ENCODE measurements around the gene PRDX1.

The PRDX1 gene

GRCh38 chr1:45510972-45511527, 10.6 kb downstream of the PRDX1 start:
- no peaks in the 10 kb centered on the region for H3K9me3 ChIP-seq (ENCODE audit: insufficient read depth, low read length, severe bottlenecking)
- peaks cover 24% of the 10 kb centered on the region for H4K20me1 ChIP-seq (ENCODE audit: insufficient read depth, low read length)
- no peak overlapping the region for H2AFZ ChIP-seq (ENCODE audit: low read depth, low read length)
- peaks cover 90% of the 10 kb centered on the region for H3K36me3 ChIP-seq (ENCODE audit: insufficient read depth, low read length)
- no peak overlapping the region for H3K4me2 ChIP-seq (ENCODE audit: insufficient read depth, low read length)
- ATAC-seq (ENCODE audit: insufficient read depth, low read depth) (no peak), DNase-seq (no peak)
- 0 out of 2 replicates have a peak, but pooled peaks cover 3% of the 10 kb centered on the region for H3K79me2 ChIP-seq (ENCODE audit: insufficient read depth, low read length)
- TF ChIP-seq CTCF (IDR thresholded peaks at IDR 0.05; ENCODE audit: borderline replicate concordance, extremely low read depth, low read length, poor library complexity, severe bottlenecking) (no peak), EZH2 (IDR thresholded peaks at IDR 0.05; ENCODE audit: borderline replicate concordance, low read depth, low read length, severe bottlenecking) (no peak)
- no peaks in the 10 kb centered on the region for H3K27me3 ChIP-seq (ENCODE audit: insufficient read depth, low read length, poor library complexity)
- H3K4me1 ChIP-seq (ENCODE audit: insufficient read depth, low read length) = no peaks in the 10 kb centered on the region
- H3K27ac ChIP-seq (ENCODE audit: low read length) = no peak overlapping the region
- H3K9ac ChIP-seq (ENCODE audit: low read depth, low read length) = no peak overlapping the region
- no peak overlapping the region for H3K4me3 ChIP-seq (ENCODE audit: low read depth in 1 of 2, low read length in 2 of 2)

GRCh38 chr1:45510036-45510971, 11.4 kb downstream of the PRDX1 start:
- H3K4me1 ChIP-seq (ENCODE audit: insufficient read depth, low read length) = no peaks in the 10 kb centered on the region
- H3K9ac ChIP-seq (ENCODE audit: low read depth, low read length) = no peak overlapping the region
- no peak overlapping the region for H3K4me3 ChIP-seq (ENCODE audit: low read depth in 1 of 2, low read length in 2 of 2)
- H3K36me3 ChIP-seq (ENCODE audit: insufficient read depth, low read length) = peaks cover 83% of the 10 kb centered on the region
- TF ChIP-seq CTCF (IDR thresholded peaks at IDR 0.05; ENCODE audit: borderline replicate concordance, extremely low read depth, low read length, poor library complexity, severe bottlenecking) (no peak), EZH2 (IDR thresholded peaks at IDR 0.05; ENCODE audit: borderline replicate concordance, low read depth, low read length, severe bottlenecking) (no peak)
- no peak overlapping the region for H3K27ac ChIP-seq (ENCODE audit: low read length)
- no peak overlapping the region for H2AFZ ChIP-seq (ENCODE audit: low read depth, low read length)
- H4K20me1 ChIP-seq (ENCODE audit: insufficient read depth, low read length) = peaks cover 23% of the 10 kb centered on the region
- DNase-seq (no peak), ATAC-seq (ENCODE audit: insufficient read depth, low read depth) (no peak)
- no peak overlapping the region for H3K4me2 ChIP-seq (ENCODE audit: insufficient read depth, low read length)
- no peaks in the 10 kb centered on the region for H3K27me3 ChIP-seq (ENCODE audit: insufficient read depth, low read length, poor library complexity)
- no peaks in the 10 kb centered on the region for H3K9me3 ChIP-seq (ENCODE audit: insufficient read depth, low read length, severe bottlenecking)
- H3K79me2 ChIP-seq (ENCODE audit: insufficient read depth, low read length) = no peaks in the 10 kb centered on the region

GRCh38 chr1:45508295-45509151, 13.2 kb downstream of the PRDX1 start:
- Histone ChIP-seq H3K36me3 (ENCODE audit: insufficient read depth, low read length) (peaks cover 70% of the 10 kb centered on the region), H3K9me3 (ENCODE audit: insufficient read depth, low read length, severe bottlenecking) (no peaks in the 10 kb centered on the region), H3K27me3 (ENCODE audit: insufficient read depth, low read length, poor library complexity) (no peaks in the 10 kb centered on the region), H3K4me1 (ENCODE audit: insufficient read depth, low read length) (no peaks in the 10 kb centered on the region), H2AFZ (ENCODE audit: low read depth, low read length) (no peak overlapping the region), H3K4me2 (ENCODE audit: insufficient read depth, low read length) (no peak overlapping the region), H3K9ac (ENCODE audit: low read depth, low read length) (no peak overlapping the region), H4K20me1 (ENCODE audit: insufficient read depth, low read length) (peaks cover 14% of the 10 kb centered on the region; the same call in 1 of the 2 replicates), H3K4me3 (ENCODE audit: low read depth in 1 of 2, low read length in 2 of 2) (no peak overlapping the region), H3K79me2 (ENCODE audit: insufficient read depth, low read length) (peaks cover 4% of the 10 kb centered on the region; the same call in 1 of the 2 replicates), H3K27ac (ENCODE audit: low read length) (0 out of 2 replicates have a peak overlapping the region, but pooled peaks have one; percentile 13)
- DNase-seq (no peak), ATAC-seq (ENCODE audit: insufficient read depth, low read depth) (peak; percentile 53)
- peak; percentile 14 for TF ChIP-seq CTCF (IDR thresholded peaks at IDR 0.05; ENCODE audit: borderline replicate concordance, extremely low read depth, low read length, poor library complexity, severe bottlenecking)
- TF ChIP-seq EZH2 (IDR thresholded peaks at IDR 0.05; ENCODE audit: borderline replicate concordance, low read depth, low read length, severe bottlenecking) = no peak

All from DND-41 (cell line).